HCT116 (cell line): ENCODE results near the gene GHDC. TPM values are rescaled to one million over a fixed set of nuclear protein-coding genes. Genes with fewer than 3 reads are reported as not detected.

Source experiments
- ATAC-seq: fragments of 200-7000 bp; cut with Tn5 transposase; 2 replicates; pipeline ENCODE4 v1.9.1; 2020; ENCODE audit warnings: mild to moderate bottlenecking, moderate library complexity
- BruUV-seq: library from RNA; stranded (reverse); fragments of 400-500 nt; replicated peaks from 2 replicates; lab custom pipeline; 2021; lab: Mats Ljungman, UMichigan
- CTCF ChIA-PET: fragments of 300-600 bp; sonication (Branson Sonifier 250); formaldehyde crosslinking; loops from one replicate; lab custom pipeline; 2021; ENCODE audit warnings: antibody characterized with exemption; lab: Charles Lee
- POLR2A ChIA-PET: fragments of 300-600, 350-600 bp; sonication (Branson Sonifier 250); formaldehyde crosslinking; loops from one replicate; lab custom pipeline; 2021; ENCODE audit warnings: antibody characterized with exemption; lab: Charles Lee
- RAD21 ChIA-PET, 2 experiments: fragments of 300-600 bp; sonication (Branson Sonifier 250); formaldehyde crosslinking; loops; one replicate each; lab custom pipeline; 2023; ENCODE audit warnings: low total read pairs in 2 of 2; ENCODE audit not compliant: uncharacterized antibody in 2 of 2, unreplicated experiment in 2 of 2, low non-redundant PET in 1 of 2; lab: Charles Lee
- DNase-seq: peaks from one replicate; pipeline ENCODE4 v3.0.0-alpha.2; 2010; ENCODE audit warnings: low read depth, low spot score
- H2AFZ ChIP-seq: fragments of 200-600 bp; shearing (Covaris generic), sonication (generic); 2 replicates; pipeline ENCODE4 v1.6.1; 2017; ENCODE audit warnings: low read depth, mixed run types, mixed read lengths, antibody characterized with exemption, low read length; ENCODE audit not compliant: poor library complexity, severe bottlenecking
- H3K27ac ChIP-seq: 2 replicates; pipeline ENCODE4 v1.5.1; 2012; ENCODE audit warnings: low read depth, low read length
- H3K27me3 ChIP-seq: fragments of 200-600 bp; sonication (generic); 2 replicates; pipeline ENCODE4 v1.6.1; 2016; ENCODE audit warnings: mixed run types, low read length, mixed read lengths; ENCODE audit not compliant: insufficient read depth
- H3K36me3 ChIP-seq, 2 experiments: fragments of 200-500 bp in 1 of 2; fragments of 200-600 bp in 1 of 2; sonication (Bioruptor generic) in 1 of 2; sonication (generic) in 1 of 2; 2 replicates each; pipeline versions ENCODE4 v1.5.1 to v1.6.1; 2014 to 2016; ENCODE audit warnings: low read length in 2 of 2, inconsistent platforms in 1 of 2, mixed read lengths in 1 of 2, mixed run types in 1 of 2; ENCODE audit not compliant: insufficient read depth in 2 of 2, control insufficient read depth in 1 of 2
- H3K4me1 ChIP-seq, 2 experiments: fragments of 200-600 bp in 1 of 2; sonication (generic) in 1 of 2; 2 replicates each; pipeline versions ENCODE4 v1.5.1 to v1.6.1; 2012 to 2017; ENCODE audit warnings: low read length in 2 of 2, inconsistent platforms in 1 of 2, mild to moderate bottlenecking in 1 of 2, mixed read lengths in 1 of 2, mixed run types in 1 of 2, moderate library complexity in 1 of 2; ENCODE audit not compliant: insufficient read depth in 2 of 2, control insufficient read depth in 1 of 2
- H3K4me2 ChIP-seq: fragments of 200-600 bp; sonication (generic); 2 replicates; pipeline ENCODE4 v1.6.1; 2017; ENCODE audit warnings: mixed run types, low read length, mixed read lengths
- H3K4me3 ChIP-seq, 2 experiments: fragments of 200-600 bp in 1 of 2; sonication (generic) in 1 of 2; replicated peaks in 1 of 2; 2 replicates each; pipeline ENCODE4 v1.5.1; 2011 to 2016; ENCODE audit warnings: low read length in 2 of 2, control low read depth in 1 of 2, low read depth in 1 of 2, mild to moderate bottlenecking in 1 of 2, mixed read lengths in 1 of 2, mixed run types in 1 of 2
- H3K79me2 ChIP-seq: fragments of 200-600 bp; sonication (generic); 2 replicates; pipeline ENCODE4 v1.6.1; 2017; ENCODE audit warnings: mild to moderate bottlenecking, mixed run types, low read length, moderate library complexity, mixed read lengths; ENCODE audit not compliant: insufficient read depth
- H3K9ac ChIP-seq: fragments of 200-600 bp; sonication (generic); 2 replicates; pipeline ENCODE4 v1.6.1; 2016; ENCODE audit warnings: low read length, mixed read lengths
- H3K9me2 ChIP-seq: fragments of 200-600 bp; sonication (generic), shearing (Covaris generic); 2 replicates; pipeline ENCODE4 v1.6.1; 2017; ENCODE audit warnings: mixed run types, mild to moderate bottlenecking, moderate library complexity; ENCODE audit not compliant: insufficient read depth
- H3K9me3 ChIP-seq, 2 experiments: fragments of 200-500 bp in 1 of 2; fragments of 200-600 bp in 1 of 2; sonication (Bioruptor generic) in 1 of 2; sonication (generic) in 1 of 2; 2 replicates each; pipeline ENCODE4 v1.6.1; 2014 to 2017; ENCODE audit warnings: low read length in 2 of 2, mixed read lengths in 2 of 2, inconsistent platforms in 1 of 2, low read depth in 1 of 2, mild to moderate bottlenecking in 1 of 2, mixed run types in 1 of 2, moderate library complexity in 1 of 2; ENCODE audit not compliant: control insufficient read depth in 1 of 2, insufficient read depth in 1 of 2
- H4K20me1 ChIP-seq: fragments of 200-600 bp; sonication (generic), shearing (Covaris generic); 2 replicates; pipeline ENCODE4 v1.6.1; 2017; ENCODE audit warnings: mixed run types, mild to moderate bottlenecking, moderate library complexity; ENCODE audit not compliant: insufficient read depth
- CBX3 ChIP-seq: IDR thresholded peaks from 2 replicates; pipeline ENCODE4 v1.6.1; 2012; ENCODE audit warnings: low read depth
- CEBPB ChIP-seq: IDR thresholded peaks from 2 replicates; pipeline ENCODE4 v1.6.1; 2012; ENCODE audit warnings: low read depth
- EGR1 ChIP-seq: IDR thresholded peaks from 2 replicates; pipeline ENCODE4 v1.6.1; 2012; ENCODE audit warnings: low read depth
- EZH2 ChIP-seq: fragments of 200-600 bp; sonication (generic); IDR thresholded peaks from 2 replicates; pipeline ENCODE4 v1.6.1; 2017; ENCODE audit warnings: antibody characterized with exemption, mixed run types
- EZH2phosphoT487 ChIP-seq: fragments of 200-600 bp; IDR thresholded peaks from 2 replicates; pipeline ENCODE4 v1.6.1; 2018; ENCODE audit warnings: antibody characterized with exemption, borderline replicate concordance
- FOSL1 ChIP-seq: IDR thresholded peaks from 2 replicates; pipeline ENCODE4 v1.6.1; 2012; ENCODE audit warnings: low read depth
- POLR2AphosphoS5 ChIP-seq: IDR thresholded peaks from 2 replicates; pipeline ENCODE4 v1.6.1; 2011; ENCODE audit warnings: mild to moderate bottlenecking, low read depth, low read length, moderate library complexity
- RAD21 ChIP-seq: IDR thresholded peaks from 2 replicates; pipeline ENCODE4 v1.6.1; 2012; ENCODE audit warnings: low read depth, mild to moderate bottlenecking
- REST ChIP-seq: IDR thresholded peaks from 2 replicates; pipeline ENCODE4 v1.6.1; 2012; ENCODE audit warnings: low read depth
- SIN3A ChIP-seq: IDR thresholded peaks from 2 replicates; pipeline ENCODE4 v1.6.1; 2012; ENCODE audit warnings: low read depth
- SRF ChIP-seq: IDR thresholded peaks from 2 replicates; pipeline ENCODE4 v1.6.1; 2012; ENCODE audit warnings: low read depth
- TCF7L2 ChIP-seq: IDR thresholded peaks from 2 replicates; pipeline ENCODE4 v1.7.0; 2011; ENCODE audit warnings: borderline replicate concordance, inconsistent platforms; ENCODE audit not compliant: insufficient read depth, insufficient read length; ENCODE audit errors: extremely low read depth
- YY1 ChIP-seq: IDR thresholded peaks from 2 replicates; pipeline ENCODE4 v1.6.1; 2011; ENCODE audit warnings: low read length, low read depth, moderate library complexity, mild to moderate bottlenecking; ENCODE audit not compliant: insufficient replicate concordance; ENCODE audit errors: extremely low read depth
- ZFX ChIP-seq: fragments of 450-650 bp; IDR thresholded peaks from 2 replicates; pipeline ENCODE4 v1.6.1; 2017
- ZNF274 ChIP-seq: fragments of 200-500 bp; sonication (Bioruptor generic); IDR thresholded peaks from 2 replicates; pipeline ENCODE4 v1.6.1; 2014; ENCODE audit warnings: mild to moderate bottlenecking, low read depth, low read length, inconsistent platforms
- intact Hi-C: fragments of 100-400 bp; cut with micrococcal nuclease; formaldehyde crosslinking; loops from 2 replicates; pipeline ENCODE4 v1.10.0; 2022
- total RNA-seq: library from RNA; stranded (reverse); gene quantifications from one replicate; pipeline ENCODE4 v1.2.1, GENCODE V29; 2021; ENCODE audit not compliant: unreplicated experiment
- TF ChIP-seq, protein P1 (sequence below), 3 experiments: fragments of 200-600 bp in 1 of 3; sonication (generic) in 1 of 3; IDR thresholded peaks in 2 of 3; conservative IDR thresholded peaks in 1 of 3; 2 replicates each; pipeline ENCODE4 v1.5.1; 2012 to 2017; ENCODE audit warnings: low read depth in 2 of 3, low read length in 2 of 3, antibody characterized with exemption in 1 of 3, borderline replicate concordance in 1 of 3, control low read depth in 1 of 3, mild to moderate bottlenecking in 1 of 3, mixed read lengths in 1 of 3, mixed run types in 1 of 3, moderate library complexity in 1 of 3; ENCODE audit not compliant: insufficient read depth in 1 of 3
- TF ChIP-seq, protein P2 (sequence below): IDR thresholded peaks from 2 replicates; pipeline ENCODE4 v1.6.1; 2012
- TF ChIP-seq, protein P3 (sequence below): IDR thresholded peaks from 2 replicates; pipeline ENCODE4 v1.6.1; 2011; ENCODE audit warnings: mild to moderate bottlenecking, low read length, moderate library complexity; ENCODE audit not compliant: insufficient replicate concordance; ENCODE audit errors: extremely low read depth

GHDC gene
- total RNA-seq, 1 experiment from 2014 or later = 13.2 TPM

- RAD21 ChIA-PET = no interaction called here
- no peak overlapping the region for H3K4me3 ChIP-seq
Observed at GRCh38 chr17:42142371-42142896, 51.9 kb downstream of the GHDC start.

More at GRCh38 chr17:42142371-42142896, 51.9 kb downstream of the GHDC start:
- ATAC-seq (no peak), DNase-seq (no peak)
- H3K9me3 ChIP-seq = no peaks in the 10 kb centered on the region
- H3K79me2 ChIP-seq = peaks cover 81% of the 10 kb centered on the region
- intact Hi-C loops = no loop called here
- no peak overlapping the region for H3K27ac ChIP-seq
- no peak for TF ChIP-seq EZH2
- TF ChIP-seq, protein P1, sequence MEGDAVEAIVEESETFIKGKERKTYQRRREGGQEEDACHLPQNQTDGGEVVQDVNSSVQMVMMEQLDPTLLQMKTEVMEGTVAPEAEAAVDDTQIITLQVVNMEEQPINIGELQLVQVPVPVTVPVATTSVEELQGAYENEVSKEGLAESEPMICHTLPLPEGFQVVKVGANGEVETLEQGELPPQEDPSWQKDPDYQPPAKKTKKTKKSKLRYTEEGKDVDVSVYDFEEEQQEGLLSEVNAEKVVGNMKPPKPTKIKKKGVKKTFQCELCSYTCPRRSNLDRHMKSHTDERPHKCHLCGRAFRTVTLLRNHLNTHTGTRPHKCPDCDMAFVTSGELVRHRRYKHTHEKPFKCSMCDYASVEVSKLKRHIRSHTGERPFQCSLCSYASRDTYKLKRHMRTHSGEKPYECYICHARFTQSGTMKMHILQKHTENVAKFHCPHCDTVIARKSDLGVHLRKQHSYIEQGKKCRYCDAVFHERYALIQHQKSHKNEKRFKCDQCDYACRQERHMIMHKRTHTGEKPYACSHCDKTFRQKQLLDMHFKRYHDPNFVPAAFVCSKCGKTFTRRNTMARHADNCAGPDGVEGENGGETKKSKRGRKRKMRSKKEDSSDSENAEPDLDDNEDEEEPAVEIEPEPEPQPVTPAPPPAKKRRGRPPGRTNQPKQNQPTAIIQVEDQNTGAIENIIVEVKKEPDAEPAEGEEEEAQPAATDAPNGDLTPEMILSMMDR (IDR thresholded peaks at IDR 0.05 in 2 of 3, conservative IDR thresholded peaks at IDR 0.05 in 1 of 3; ENCODE audit: borderline replicate concordance in 1 of 3, insufficient read depth in 1 of 3, low read depth in 2 of 3, low read length in 2 of 3) = no peak
- TF ChIP-seq REST = no peak
- no peak for TF ChIP-seq EGR1
- no peak for TF ChIP-seq SIN3A
- no peak for TF ChIP-seq CBX3
- TF ChIP-seq TCF7L2 = no peak
- no peak for TF ChIP-seq EZH2phosphoT487
- TF ChIP-seq SRF = no peak
- TF ChIP-seq CEBPB = no peak
- no peak for TF ChIP-seq POLR2AphosphoS5
- TF ChIP-seq ZFX = no peak
- TF ChIP-seq ZNF274 = no peak
- TF ChIP-seq, protein P2, sequence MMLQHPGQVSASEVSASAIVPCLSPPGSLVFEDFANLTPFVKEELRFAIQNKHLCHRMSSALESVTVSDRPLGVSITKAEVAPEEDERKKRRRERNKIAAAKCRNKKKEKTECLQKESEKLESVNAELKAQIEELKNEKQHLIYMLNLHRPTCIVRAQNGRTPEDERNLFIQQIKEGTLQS = no peak
- TF ChIP-seq YY1 = no peak
- TF ChIP-seq, protein P3, sequence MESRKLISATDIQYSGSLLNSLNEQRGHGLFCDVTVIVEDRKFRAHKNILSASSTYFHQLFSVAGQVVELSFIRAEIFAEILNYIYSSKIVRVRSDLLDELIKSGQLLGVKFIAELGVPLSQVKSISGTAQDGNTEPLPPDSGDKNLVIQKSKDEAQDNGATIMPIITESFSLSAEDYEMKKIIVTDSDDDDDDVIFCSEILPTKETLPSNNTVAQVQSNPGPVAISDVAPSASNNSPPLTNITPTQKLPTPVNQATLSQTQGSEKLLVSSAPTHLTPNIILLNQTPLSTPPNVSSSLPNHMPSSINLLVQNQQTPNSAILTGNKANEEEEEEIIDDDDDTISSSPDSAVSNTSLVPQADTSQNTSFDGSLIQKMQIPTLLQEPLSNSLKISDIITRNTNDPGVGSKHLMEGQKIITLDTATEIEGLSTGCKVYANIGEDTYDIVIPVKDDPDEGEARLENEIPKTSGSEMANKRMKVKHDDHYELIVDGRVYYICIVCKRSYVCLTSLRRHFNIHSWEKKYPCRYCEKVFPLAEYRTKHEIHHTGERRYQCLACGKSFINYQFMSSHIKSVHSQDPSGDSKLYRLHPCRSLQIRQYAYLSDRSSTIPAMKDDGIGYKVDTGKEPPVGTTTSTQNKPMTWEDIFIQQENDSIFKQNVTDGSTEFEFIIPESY = no peak
- no peak for TF ChIP-seq RAD21
- TF ChIP-seq FOSL1 = no peak
- no peak overlapping the region for H2AFZ ChIP-seq
- ChIA-PET CTCF (no interaction called here), POLR2A (no interaction called here)
- H4K20me1 ChIP-seq = no peaks in the 10 kb centered on the region
- no peaks in the 10 kb centered on the region for H3K4me1 ChIP-seq
- H3K36me3 ChIP-seq = peaks cover 12 to 14% of the 10 kb centered on the region in 2 experiments; a peak in 3 of 4 replicates
- BruUV-seq = no TSS peak
- no peaks in the 10 kb centered on the region for H3K27me3 ChIP-seq
- H3K9ac ChIP-seq = no peak overlapping the region
- no peak overlapping the region for H3K4me2 ChIP-seq
- H3K9me2 ChIP-seq = no peaks in the 10 kb centered on the region
